GM20000 (cell line): ENCODE results near the gene HPCAL1.
A peak's percentile ranks its signal among the peaks of the same experiment; 100 is the strongest.

Experiments
- DNase-seq: peaks from one replicate; pipeline ENCODE4 v3.0.0; 2012; ENCODE audit warnings: low spot score
- CTCF ChIP-seq: IDR thresholded peaks from 2 replicates; pipeline ENCODE4 v1.5.1; 2012; ENCODE audit warnings: mild to moderate bottlenecking, control low read depth; ENCODE audit errors: extremely low read depth, missing control alignments

The HPCAL1 gene

DNA sequence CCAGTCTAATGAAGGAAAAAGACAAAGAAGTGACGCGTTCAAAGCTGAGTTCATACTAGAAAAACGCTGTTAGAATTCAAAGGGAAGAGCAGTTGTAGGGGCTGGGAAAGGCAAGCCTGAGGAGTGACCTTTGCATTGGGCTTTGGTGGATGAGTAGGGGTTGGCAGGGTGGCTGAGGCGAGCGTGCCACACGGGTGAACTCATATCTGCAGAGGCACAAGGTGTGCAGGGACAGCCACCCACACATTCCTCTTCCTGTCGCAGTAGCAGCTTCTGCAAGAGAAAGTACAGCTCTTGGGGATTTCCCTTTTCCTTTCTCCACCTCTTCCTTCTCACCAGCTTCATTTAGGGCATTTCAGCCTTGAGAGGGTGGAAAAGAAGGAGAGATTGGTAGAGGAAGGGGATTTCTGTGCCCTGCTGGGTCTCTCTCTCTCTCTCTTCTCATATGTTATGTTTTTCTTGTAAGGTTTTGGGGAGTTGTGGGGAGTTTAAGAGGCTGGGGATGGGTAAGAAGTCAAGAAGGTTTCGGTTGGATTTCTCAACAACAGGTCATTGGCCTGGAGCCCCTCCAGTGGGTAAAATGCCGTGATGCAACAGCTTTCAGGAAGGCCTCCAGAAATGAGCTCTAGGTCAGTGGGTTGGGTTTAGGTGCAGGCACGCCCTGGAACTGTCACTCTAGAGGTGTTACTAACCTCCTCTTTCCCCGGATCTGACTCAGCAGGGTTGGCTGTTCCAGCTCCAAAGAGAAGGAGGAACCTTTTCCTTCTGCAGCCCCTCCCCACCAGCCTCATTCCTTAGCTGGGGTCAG lies 105.3 kb downstream of the HPCAL1 start:
- TF ChIP-seq CTCF = no peak
- peak; percentile 78 for DNase-seq

DNA sequence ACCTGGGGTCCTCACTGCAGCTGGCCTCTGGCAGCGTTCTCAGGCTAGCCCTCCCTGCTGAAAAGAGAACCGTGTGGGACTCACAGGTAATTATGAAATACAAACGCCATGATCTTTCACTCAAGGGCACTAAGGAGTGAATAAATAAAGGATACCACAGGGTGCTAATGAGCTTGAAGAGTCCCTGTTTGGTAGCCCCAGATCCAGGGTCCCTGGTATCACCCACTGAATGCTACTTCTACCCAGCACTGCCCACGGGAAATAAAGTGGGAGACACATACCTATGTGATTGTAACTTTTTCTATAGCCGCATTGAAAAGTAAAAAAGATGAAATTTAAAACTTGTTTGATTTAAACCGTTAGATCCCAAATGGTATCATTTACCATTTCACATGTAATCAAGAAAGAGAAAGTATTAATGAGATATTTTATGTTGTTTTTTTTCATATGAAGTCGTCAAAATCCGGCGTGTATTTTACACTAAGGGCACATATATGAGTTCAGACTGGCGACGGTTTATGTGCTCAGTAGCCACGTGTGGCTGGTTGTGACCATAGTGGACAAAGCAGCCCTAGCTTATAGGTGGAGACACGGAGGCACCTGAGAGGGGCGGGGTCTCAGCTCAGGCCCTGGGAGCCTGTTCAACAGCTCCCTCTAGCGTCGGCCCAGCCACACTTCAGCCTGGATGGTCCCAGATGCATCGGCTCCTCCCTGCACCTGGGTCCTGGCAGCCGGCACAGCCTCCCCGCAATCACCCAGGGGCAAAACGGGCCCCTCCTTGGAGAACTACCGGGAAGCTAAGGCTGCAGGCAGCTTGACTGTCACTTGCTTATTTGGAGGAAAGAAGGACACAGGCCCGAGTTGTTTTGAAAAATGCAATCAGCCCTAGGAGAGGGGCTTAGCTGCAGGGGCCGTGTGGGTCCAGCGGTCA lies 106.2 kb downstream of the HPCAL1 start:
- peak; percentile 90 for DNase-seq
- peak; percentile 95 for TF ChIP-seq CTCF

DNA sequence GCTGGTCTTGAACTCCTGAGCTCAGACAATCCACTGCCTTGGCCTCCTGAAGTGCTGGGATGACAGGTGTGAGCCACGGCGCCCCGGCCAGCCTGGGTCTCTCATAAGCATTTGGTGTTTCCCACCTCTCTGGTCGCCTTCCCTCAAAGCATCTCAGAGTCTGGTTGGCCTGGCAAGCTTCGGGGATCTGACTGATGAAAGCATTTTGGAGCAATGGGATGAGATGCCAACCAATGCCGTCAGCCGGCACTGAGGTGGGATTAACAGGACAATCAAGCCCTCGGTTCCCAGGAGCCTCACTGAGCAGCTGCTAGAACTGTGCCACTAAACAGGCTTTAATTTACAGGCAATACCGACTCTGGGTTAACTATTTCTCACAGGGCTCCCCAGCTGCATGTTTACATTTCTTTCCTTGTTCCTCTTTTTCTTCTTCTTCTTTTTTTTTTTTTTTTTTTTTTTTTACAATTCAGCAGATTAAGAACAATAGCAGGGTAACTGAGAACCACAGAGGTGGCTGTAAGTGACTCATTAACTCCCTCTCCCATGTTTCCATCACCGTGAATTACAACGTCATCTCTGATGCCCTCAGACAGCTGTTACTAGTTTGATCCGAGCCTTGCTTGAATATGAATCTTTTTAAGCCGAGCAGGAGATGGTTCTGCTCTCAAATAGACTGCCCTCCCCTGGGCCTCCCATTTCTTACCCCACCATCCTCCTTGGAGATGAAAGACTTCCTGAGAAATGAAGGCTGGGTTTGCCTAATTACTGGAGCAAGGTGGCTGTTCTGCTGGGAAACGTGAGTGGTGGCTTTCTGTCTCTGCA lies 107.5 kb downstream of the HPCAL1 start:
- peak; percentile 75 for DNase-seq
- no peak for TF ChIP-seq CTCF

- DNase-seq = no peak
- no peak for TF ChIP-seq CTCF
Observed at GRCh38 chr2:10410823-10411437, 108.2 kb downstream of the HPCAL1 start.

DNA sequence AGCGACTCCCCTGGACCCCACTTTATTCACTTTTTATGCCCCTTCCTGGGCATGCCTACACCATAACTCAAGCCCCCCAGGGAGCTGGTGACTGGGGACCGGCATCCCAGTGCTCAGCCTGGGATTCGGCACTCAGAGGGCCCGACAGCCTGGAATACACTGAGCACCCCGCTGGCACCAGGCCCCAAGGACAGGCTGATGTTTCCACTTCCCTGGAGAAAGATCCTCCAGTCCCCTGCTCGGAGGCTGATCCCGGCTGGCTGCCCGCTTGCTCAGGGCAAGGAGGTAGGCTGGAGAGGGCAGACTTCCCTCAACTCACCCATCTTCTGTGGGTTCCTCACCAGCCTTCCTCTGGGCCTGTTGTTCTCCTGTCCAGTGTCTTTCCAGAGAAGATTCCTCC lies 108.9 kb downstream of the HPCAL1 start:
- TF ChIP-seq CTCF = no peak
- DNase-seq = no peak

- no peak for TF ChIP-seq CTCF
- peak; percentile 67 for DNase-seq
Observed at GRCh38 chr2:10412380-10412779, 109.7 kb downstream of the HPCAL1 start.
